K562 (cell line): ENCODE data around the gene NT5C3B.
"Not testable (repeated sequence)": the region's sequence is repeated elsewhere in the genome, so short reads cannot be mapped to it uniquely, and the experiment has no call there.

Experiments
- CTCF ChIP-seq, 3 experiments: IDR thresholded peaks in 2 of 3; conservative IDR thresholded peaks in 1 of 3; 2 replicates each; pipeline ENCODE4 v1.5.1; 2011 to 2012; ENCODE audit warnings: low read length in 3 of 3, mild to moderate bottlenecking in 3 of 3, control low read depth in 2 of 3, improper control_type of control experiment in 1 of 3, inconsistent platforms in 1 of 3, low read depth in 1 of 3, mixed read lengths in 1 of 3, moderate library complexity in 1 of 3; ENCODE audit not compliant: insufficient read depth in 2 of 3
- ELK3 ChIP-seq: fragments of 450-650 bp; formaldehyde crosslinking; IDR thresholded peaks from 2 replicates; pipeline ENCODE4 v1.4.0; 2020; ENCODE audit warnings: mild to moderate bottlenecking
- FOXK2 ChIP-seq, 2 experiments: fragments of 450-650 bp; IDR thresholded peaks in 1 of 2; conservative IDR thresholded peaks in 1 of 2; 2 replicates each; pipeline ENCODE4 v1.6.1; 2016; ENCODE audit warnings: low read depth in 2 of 2, mild to moderate bottlenecking in 1 of 2
- GMEB1 ChIP-seq: fragments of 250-450 bp; sonication (Bioruptor Pico); IDR thresholded peaks from 2 replicates; pipeline ENCODE4 v1.4.0; 2020; ENCODE audit warnings: mild to moderate bottlenecking
- MECOM ChIP-seq: fragments of 250-450 bp; sonication (Bioruptor Pico); IDR thresholded peaks from 2 replicates; pipeline ENCODE4 v1.8.0; 2022; ENCODE audit warnings: inconsistent platforms
- NBN ChIP-seq: fragments of 450-650 bp; IDR thresholded peaks from 2 replicates; pipeline ENCODE4 v1.6.1; 2016; ENCODE audit warnings: low read depth, mild to moderate bottlenecking
- NFRKB ChIP-seq: fragments of 450-650 bp; IDR thresholded peaks from 2 replicates; pipeline ENCODE4 v1.6.1; 2016; ENCODE audit warnings: low read depth
- ZBTB12 ChIP-seq: fragments of 250-450 bp; sonication (Bioruptor Pico); IDR thresholded peaks from 2 replicates; pipeline ENCODE4 v1.4.0; 2020

- not testable (repeated sequence) for TF ChIP-seq FOXK2 (conservative IDR thresholded peaks at IDR 0.05 in 1 of 2, IDR thresholded peaks at IDR 0.05 in 1 of 2; ENCODE audit: low read depth in 2 of 2); NFRKB; GMEB1 (CRISPR knock-in tag); NBN; MECOM; CTCF (IDR thresholded peaks at IDR 0.05 in 2 of 3, conservative IDR thresholded peaks at IDR 0.05 in 1 of 3; ENCODE audit: insufficient read depth in 2 of 3, low read depth in 1 of 3, low read length in 3 of 3); ELK3 (CRISPR knock-in tag); ZBTB12 (CRISPR knock-in tag)
Measured at GRCh38 chr17:41776262-41776900, 59.7 kb downstream of the NT5C3B start.
